ENCODE results near the gene PEX26.
"Not testable (repeated sequence)": the region's sequence is repeated elsewhere in the genome, so short reads cannot be mapped to it uniquely, and the experiment has no call there.

The PEX26 gene

DNA sequence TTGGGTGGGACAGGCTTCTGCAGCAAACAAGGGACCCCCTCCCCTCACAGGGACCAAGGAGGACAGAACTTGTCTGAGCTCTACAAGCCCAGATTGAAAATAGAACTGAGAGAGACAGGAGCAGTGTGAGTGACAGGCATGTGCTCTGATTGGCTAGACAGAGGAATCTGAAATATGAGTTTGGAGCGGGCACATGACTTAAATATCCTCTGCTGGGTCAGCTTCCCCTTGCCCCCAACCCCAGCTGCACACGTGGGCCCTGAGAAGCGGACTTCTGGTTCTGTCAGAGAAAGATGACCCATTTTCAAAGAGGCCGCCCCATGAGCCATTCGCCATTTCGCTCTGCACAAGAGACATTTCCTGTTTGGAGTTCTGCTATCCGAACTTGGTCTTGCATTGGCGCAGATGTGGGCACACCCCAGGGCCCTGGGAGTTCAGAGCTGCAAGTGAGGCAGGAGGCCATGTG, 38.1 kb downstream of the PEX26 start:
- no peak for DNase-seq

DNA sequence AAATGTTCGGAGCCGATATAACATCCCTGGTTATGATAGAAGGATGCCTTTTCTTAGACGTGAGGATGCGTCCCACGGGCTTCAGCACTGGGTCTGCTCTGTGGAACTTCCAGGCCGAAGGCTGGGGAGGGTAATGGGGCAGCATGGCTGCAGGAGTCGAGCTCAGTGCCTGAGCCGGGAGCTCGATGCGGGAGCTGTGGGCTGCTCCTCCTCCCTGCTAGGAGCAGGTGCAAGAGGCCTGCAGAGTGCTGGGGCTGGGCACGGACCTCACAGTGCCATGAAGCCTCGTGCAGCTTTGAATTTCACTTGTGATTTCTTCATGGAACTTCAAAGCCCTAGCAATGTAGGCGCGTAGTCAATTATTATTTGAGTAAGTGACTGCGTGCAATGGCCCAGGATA, 38.8 kb downstream of the PEX26 start:
- no peak for DNase-seq

GRCh38 chr22:18118345-18118915, 40.6 kb downstream of the PEX26 start:
- no peak for DNase-seq

DNA sequence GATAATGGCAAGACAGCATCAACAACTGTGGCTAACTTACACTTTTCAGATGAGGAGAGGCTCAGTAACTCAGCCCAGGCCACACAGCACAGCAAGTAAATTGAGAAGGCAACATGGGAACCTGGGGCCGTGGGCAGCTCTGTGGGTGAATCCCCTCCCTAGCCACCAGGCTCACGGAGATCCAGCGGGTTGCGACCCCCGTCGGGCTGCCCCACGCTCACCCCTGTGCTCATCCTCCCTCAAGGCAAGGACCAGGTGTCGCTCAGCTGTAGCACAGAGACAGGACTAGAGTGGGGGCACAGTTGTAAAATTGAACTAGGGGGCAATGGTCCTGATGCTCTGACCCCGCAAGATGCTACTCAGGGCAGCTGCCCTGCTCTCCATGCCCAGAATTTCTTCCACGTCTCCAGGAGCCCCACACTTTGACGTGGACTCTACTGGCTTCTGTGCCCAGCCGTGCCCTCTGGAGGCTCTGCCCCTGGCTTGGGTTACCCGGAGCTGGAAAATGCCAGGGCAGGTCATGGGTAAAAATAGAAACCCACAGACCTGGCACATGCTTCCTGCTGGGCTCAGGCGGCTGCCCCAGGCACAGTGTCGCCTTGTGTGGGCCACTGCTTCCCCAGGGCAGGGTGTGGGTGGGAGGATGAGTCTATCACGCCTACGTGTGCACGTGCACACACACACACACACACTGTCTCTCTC, 41.8 kb downstream of the PEX26 start:
- DNase-seq = no peak

- no peak for DNase-seq
These were observed 43.1 kb downstream of the PEX26 start for GRCh38 chr22:18120857-18121256.

DNA sequence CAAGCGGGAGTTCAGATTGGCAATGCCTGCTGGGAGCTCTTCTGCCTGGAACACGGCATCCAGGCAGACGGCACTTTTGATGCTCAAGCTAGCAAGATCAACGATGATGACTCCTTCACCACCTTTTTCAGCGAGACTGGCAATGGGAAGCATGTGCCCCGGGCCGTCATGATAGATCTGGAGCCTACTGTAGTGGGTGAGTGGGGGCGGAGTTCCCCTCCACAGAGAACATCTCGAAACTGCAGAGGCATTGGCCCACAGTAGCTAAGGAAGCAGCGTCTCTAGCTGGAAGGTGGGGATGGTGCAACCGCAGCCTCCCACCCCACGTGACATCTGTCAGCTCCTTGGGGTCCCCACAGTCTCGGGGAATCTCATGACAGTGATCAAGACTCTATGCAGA, 43.7 kb downstream of the PEX26 start:
- no peak for DNase-seq

- no peak for DNase-seq
These were observed 44.3 kb downstream of the PEX26 start for GRCh38 chr22:18121954-18122554.

DNA sequence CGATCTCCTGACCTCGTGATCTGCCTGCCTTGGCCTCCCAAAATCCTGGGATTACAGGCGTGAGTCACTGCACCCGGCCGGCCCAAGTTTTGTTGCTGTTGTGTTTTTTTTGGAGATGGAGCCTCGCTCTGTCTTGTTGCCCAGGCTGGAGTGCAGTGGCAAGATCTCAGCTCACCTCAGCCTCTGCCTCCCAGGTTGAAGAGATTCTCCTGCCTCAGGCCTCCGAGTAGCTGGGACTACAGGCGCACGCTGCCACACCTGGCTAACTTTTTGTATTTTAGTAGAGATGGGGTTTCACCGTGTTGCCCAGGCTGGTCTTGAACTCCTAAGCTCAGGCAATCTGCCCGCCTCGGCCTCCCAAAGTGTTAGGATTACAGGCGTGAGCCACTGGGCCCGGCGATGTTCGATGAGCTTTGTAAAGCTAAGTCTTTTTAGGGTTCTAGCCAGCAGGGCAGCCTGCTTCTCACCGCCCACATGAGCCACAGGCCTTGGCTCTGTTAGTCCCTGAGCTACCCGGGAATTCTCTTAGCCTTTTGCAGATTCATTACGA, 45.8 kb downstream of the PEX26 start:
- DNase-seq = not testable (repeated sequence)

DNA sequence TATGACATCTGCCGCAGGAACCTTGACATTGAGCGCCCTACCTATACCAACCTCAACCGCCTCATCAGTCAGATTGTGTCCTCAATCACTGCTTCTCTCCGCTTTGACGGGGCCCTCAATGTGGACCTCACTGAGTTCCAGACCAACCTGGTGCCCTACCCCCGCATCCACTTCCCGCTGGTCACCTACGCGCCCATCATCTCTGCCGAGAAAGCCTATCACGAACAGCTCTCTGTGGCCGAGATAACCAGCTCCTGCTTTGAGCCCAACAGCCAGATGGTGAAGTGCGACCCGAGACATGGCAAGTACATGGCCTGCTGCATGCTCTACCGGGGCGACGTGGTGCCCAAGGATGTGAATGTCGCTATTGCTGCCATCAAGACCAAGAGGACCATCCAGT, 48.8 kb downstream of the PEX26 start:
- DNase-seq = no peak

GRCh38 chr22:18130018-18130417, 52.2 kb downstream of the PEX26 start:
- DNase-seq = no peak

DNA sequence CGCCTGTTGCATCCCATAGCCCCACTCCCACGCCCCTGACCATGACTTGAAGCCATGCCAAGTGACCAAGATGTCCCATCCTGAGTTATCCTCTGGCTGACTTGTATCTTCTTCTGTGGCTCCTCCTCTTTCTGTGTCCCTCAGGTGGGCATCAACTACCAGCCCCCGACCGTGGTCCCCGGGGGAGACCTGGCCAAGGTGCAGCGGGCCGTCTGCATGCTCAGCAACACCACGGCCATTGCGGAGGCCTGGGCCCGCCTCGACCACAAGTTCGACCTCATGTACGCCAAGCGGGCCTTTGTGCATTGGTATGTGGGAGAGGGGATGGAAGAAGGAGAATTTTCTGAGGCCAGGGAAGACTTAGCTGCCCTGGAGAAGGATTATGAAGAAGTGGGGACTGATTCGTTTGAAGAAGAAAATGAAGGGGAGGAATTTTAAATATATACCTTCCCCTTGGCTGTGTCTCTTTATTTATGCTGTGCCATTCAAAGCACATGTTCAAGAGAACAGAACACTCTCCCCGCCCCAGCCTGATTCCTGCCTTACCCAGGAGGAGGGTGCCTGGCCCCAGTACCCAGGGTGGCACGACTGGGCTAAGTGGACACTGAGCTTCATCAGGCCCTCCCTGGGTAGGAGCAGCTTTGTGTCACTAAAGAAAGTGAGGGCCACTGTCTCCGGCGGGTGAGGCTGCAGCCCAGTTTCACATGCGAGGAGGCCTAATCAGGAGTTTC, 53.1 kb downstream of the PEX26 start:
- DNase-seq = no peak

- no peak for DNase-seq
These were observed 55.7 kb downstream of the PEX26 start for GRCh38 chr22:18133452-18133851.

DNA sequence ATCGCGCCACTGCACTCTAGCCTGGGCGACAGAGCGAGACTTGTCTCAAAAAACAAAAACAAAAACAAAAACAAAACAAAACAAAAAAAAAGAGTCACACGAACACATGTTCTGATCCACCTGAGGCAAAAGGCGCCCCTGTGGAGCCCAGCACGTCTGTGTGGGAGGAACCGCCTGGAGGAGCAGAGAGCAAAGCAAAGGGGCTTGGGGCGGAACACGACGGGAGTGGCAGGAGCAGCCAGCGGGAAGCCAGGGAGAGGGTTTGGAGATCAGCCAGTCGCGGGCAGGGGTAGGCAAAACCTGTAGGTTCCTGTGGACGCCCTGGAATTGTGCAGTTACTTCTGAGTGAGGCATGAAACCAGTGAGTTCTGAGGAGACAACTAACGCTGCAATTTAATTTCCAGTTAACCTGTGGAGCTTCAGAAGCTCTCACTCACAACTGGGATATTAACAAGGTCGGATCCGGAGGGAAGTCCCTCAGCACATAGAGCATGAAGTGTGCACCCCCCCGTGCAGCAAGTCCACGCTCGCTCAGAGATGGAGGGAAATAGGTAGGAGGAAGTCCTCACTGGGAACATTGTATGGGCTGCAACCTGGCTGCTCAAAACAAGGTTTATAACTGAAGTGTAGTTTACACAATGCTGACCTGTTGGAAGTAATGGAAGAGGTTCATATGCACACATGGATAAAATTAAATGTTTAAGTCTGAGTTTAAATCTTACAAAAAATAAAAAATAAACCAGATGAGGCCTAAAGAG, 59.0 kb downstream of the PEX26 start:
- DNase-seq = no peak

GRCh38 chr22:18141004-18141403, 63.2 kb downstream of the PEX26 start:
- DNase-seq = not testable (repeated sequence)

- no peak for DNase-seq
These were observed 66.3 kb downstream of the PEX26 start for GRCh38 chr22:18144105-18144504.

GRCh38 chr22:18145676-18146388, 68.0 kb downstream of the PEX26 start:
- no peak for DNase-seq

- DNase-seq = no peak
These were observed 68.6 kb downstream of the PEX26 start for GRCh38 chr22:18146389-18146753.

- DNase-seq = no peak
These were observed 70.0 kb downstream of the PEX26 start for GRCh38 chr22:18147791-18148190.

- no peak for DNase-seq
These were observed 70.6 kb downstream of the PEX26 start for GRCh38 chr22:18148293-18148965.

DNA sequence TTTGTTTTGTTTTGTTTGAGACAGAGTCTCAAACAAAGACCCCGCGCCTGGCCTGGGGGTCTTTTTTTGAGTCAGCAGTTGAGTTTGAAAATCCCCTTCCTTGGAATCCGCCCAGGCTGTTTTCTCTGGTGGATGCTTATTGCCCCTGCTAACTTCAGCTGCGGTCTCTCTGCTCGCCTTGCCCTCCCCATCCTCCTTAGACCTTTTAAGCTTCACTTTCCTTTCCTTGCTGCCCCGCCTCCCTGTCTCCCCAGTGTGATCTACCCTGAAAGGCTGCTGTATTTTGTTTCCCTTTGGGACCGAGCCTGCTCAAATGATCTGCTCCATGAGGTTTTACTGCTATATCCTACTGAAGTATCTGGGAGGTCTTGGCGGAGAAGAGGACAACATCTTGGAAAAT, 74.7 kb downstream of the PEX26 start:
- no peak for DNase-seq

All from anterior cingulate cortex (tissue), 58 donors.